RWPE1 (cell line): ENCODE measurements around the gene C16orf92.

Source experiments
- CTCF ChIA-PET: fragments of 350-600 bp; sonication (Branson Sonifier 250); formaldehyde crosslinking; extraction: SDS; loops from one replicate; lab custom pipeline; 2021; lab: Yijun Ruan, JAX
- POLR2A ChIA-PET: fragments of 400-600 bp; formaldehyde crosslinking; extraction: SDS; loops from one replicate; lab custom pipeline; 2020; ENCODE audit warnings: antibody characterized with exemption; ENCODE audit not compliant: low non-redundant PET; lab: Yijun Ruan, JAX
- DNase-seq: peaks from one replicate; pipeline ENCODE4 v3.0.0; 2012; ENCODE audit warnings: low spot score
- H3K27ac ChIP-seq: fragments of 450-650 bp; 2 replicates; pipeline ENCODE4 v1.5.1; 2017
- TF ChIP-seq, protein P1 (sequence below): fragments of 450-650 bp; conservative IDR thresholded peaks from 2 replicates; pipeline ENCODE4 v1.5.1; 2017; ENCODE audit warnings: low read depth, mild to moderate bottlenecking

Gene C16orf92

DNA sequence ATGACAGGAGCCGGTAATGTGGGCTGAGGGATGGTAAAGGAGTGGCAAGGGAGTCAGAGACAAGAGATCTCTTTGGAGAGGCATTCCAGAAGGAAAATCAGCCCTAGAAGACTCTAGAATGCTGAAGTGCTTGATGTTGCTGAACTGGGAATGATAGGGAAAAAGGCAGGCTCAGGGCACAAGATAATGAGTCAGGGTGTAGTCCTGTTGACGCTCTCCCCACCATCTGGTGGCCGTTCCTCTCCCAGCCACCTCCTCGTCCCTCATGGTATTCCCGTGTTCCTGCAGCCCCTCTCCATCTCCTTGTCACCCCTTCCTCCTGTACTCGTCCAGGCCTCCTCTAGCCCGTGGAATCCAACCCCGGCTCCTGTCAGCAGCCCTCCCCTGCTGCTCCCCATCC lies 31.5 kb downstream of the C16orf92 start:
- H3K27ac ChIP-seq: peak overlapping the region; percentile 90
- TF ChIP-seq, protein P1, sequence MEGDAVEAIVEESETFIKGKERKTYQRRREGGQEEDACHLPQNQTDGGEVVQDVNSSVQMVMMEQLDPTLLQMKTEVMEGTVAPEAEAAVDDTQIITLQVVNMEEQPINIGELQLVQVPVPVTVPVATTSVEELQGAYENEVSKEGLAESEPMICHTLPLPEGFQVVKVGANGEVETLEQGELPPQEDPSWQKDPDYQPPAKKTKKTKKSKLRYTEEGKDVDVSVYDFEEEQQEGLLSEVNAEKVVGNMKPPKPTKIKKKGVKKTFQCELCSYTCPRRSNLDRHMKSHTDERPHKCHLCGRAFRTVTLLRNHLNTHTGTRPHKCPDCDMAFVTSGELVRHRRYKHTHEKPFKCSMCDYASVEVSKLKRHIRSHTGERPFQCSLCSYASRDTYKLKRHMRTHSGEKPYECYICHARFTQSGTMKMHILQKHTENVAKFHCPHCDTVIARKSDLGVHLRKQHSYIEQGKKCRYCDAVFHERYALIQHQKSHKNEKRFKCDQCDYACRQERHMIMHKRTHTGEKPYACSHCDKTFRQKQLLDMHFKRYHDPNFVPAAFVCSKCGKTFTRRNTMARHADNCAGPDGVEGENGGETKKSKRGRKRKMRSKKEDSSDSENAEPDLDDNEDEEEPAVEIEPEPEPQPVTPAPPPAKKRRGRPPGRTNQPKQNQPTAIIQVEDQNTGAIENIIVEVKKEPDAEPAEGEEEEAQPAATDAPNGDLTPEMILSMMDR: no peak
- POLR2A ChIA-PET: interaction anchor here (0.5 to 2.1 kb wide), 3 partner anchors 10 to 27 kb away, joined by 4 to 8 read pairs (median 5); no protein-coding TSS in a partner anchor
- CTCF ChIA-PET: interaction anchor here (0.6 to 1.2 kb wide), 9 partner anchors 8 to 156 kb away, joined by 3 to 6 read pairs (median 3); partner anchors contain the start of gene ALDOA
- no peak for DNase-seq

DNA sequence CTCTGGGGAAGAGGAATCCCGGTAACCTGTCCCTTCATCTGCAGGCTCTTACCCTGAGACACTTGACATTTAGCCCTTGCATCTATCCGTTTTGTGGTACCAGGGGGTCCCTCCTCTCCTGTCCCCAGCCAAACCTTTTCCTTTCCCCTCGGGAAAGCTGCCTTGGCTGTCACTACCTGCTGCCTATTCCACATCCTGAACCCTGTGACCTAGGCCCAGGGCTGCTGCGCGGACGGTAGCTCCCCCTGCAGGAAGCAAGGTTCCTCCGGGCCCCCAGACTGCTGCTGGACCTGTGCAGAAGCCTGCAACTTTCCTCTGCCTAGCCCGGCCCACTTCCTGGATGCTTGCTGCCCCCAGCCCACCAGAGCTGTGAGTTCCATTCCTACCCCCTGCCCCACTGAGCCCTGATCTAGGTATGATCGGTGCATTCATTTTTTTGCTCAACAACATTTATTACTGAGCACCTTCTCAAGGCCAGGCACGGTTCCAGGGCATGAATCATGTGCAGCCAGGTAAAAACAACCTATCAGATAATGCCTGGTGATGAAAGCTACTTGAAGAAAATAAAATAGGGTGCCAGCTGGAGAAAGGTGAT lies 32.1 kb downstream of the C16orf92 start:
- TF ChIP-seq, protein P1: peak; percentile 55
- peak overlapping the region; percentile 90 for H3K27ac ChIP-seq
- CTCF ChIA-PET: interaction anchor here (0.6 to 1.3 kb wide), 11 partner anchors 8 to 156 kb away, joined by 3 to 13 read pairs (median 3); partner anchors contain the start of genes ALDOA and TBX6
- POLR2A ChIA-PET: interaction anchor here (0.5 to 0.7 kb wide), 3 partner anchors 10 to 531 kb away, joined by 4 to 5 read pairs (median 4); no protein-coding TSS in a partner anchor
- DNase-seq: peak; percentile 78

DNA sequence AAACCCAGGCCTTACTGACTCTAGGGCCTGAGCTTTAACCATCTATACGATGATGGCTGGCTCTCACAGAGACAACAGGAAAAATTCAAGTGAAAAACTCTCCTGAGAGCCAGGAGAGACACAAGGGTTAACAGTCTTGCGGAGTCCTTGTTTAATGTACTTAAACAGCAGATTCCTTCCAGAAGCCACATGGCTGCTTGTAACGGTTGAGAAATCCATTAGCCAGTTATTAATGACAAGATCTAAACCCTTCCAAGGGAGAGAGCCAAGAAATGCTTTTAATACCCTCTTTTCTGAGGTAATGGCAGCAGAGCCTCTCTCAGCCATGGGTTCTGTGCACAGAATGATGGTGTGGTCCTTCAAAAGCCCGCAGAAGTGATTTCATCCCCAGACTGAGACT lies 37.3 kb downstream of the C16orf92 start:
- TF ChIP-seq, protein P1: no peak
- peak overlapping the region; percentile 34 for H3K27ac ChIP-seq
- no peak for DNase-seq
- ChIA-PET POLR2A (no interaction called here), CTCF (interaction anchor here (0.8 kb wide), 1 partner anchor 28 kb away, joined by 3 read pairs; no protein-coding TSS in a partner anchor)

DNA sequence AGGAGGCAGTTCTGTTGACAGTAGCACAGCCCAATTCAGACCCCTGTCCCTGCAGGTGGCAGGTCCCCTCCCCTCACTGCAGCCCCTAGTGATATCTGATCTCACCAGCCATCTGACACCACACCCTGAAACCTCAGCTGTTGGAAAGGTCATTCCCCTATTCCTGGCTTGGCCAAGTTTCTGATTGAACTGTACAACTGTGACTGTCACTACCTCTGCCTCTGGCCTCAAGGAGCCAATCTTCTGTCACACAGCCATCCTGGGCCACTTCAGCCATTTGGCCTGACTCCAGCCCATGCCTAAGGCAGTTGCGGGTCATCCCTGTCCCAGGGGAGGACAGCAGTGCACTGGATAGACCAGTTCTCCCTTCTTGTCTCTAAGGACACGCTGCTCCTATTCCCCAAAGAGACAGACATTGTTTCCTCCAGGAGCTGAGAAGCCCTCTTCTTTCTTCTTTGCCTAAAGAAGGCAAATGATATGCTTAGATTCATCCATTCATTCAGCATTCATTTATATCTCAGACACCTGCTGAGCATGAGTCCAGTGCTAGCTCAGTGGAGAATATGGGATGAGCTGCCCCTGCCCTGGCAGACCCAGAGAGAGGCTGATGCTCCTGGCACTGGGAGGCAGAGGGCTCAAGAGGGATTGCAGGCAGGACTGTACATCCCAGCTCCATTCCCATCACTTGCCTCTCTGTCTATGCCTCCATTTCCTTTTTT lies 38.0 kb downstream of the C16orf92 start:
- TF ChIP-seq, protein P1: no peak
- H3K27ac ChIP-seq: peak overlapping the region; percentile 34
- ChIA-PET CTCF (interaction anchor here (0.6 to 0.8 kb wide), 2 partner anchors 28 to 210 kb away, joined by 3 read pairs; no protein-coding TSS in a partner anchor), POLR2A (interaction anchor here (0.6 kb wide), 1 partner anchor 587 kb away, joined by 3 read pairs; no protein-coding TSS in a partner anchor)
- DNase-seq: no peak

DNA sequence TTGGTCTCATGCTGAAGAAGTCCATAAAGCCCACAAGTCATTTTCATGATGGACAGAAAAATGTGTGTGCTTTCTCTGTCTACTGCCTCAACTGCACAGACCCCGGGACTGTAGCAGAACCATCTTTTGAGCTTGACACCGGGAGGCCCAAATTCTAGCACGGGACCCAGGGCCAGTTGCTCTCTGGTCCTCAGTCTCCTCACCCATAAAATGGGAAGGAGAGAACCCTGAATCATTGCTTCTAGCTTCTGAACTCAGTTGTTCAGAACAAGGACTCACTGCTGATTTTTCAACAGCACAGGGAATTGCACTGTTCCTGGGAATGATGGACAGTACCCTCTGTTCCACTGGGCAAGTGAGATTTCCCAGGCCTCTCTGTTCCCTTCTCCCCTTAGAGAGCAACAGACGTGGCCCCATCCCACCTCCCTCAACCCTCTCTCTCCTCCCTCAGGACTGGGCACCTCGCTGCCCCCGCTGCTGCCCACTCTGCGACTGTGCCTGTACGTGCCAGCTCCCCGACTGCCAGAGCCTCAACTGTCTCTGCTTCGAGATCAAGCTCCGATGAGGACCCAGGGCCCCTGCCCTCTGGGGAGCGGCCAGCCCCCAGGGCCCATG lies 40.4 kb downstream of the C16orf92 start:
- peak overlapping the region; percentile 99 for H3K27ac ChIP-seq
- DNase-seq: no peak
- TF ChIP-seq, protein P1: no peak
- CTCF ChIA-PET: interaction anchor here (0.6 to 0.7 kb wide), 2 partner anchors 8 to 110 kb away, joined by 3 to 5 read pairs; no protein-coding TSS in a partner anchor
- POLR2A ChIA-PET: no interaction called here
